ENCODE data around the gene SND1. TPM values are rescaled to one million over a fixed set of nuclear protein-coding genes. Genes with fewer than 3 reads are reported as not detected.
A peak's percentile ranks its signal among the peaks of the same experiment; 100 is the strongest.

SND1 gene
- polyA plus RNA-seq, 3 donors = 46.5 to 97.3 (median 79.8) TPM

- intact Hi-C loops (cut with micrococcal nuclease) = no loop called here
- Histone ChIP-seq H3K27ac (ENCODE audit: low read depth in 1 of 2, low read length in 2 of 2) (no peak overlapping the region), H3K4me3 (replicated peaks in 1 of 3; ENCODE audit: low read depth in 2 of 3, low read length in 3 of 3) (no peak overlapping the region), H3K27me3 (ENCODE audit: control insufficient read depth in 2 of 2, insufficient read depth in 2 of 2, low read length in 2 of 2) (no peaks in the 10 kb centered on the region), H3K36me3 (replicated peaks in 1 of 2; ENCODE audit: control insufficient read depth in 1 of 2, insufficient read depth in 2 of 2, low read length in 2 of 2) (no peaks in the 10 kb centered on the region), H3K9ac (ENCODE audit: insufficient read depth, low read length, poor library complexity, severe bottlenecking) (no peak overlapping the region), H3K79me2 (ENCODE audit: insufficient read depth, low read length) (no peaks in the 10 kb centered on the region), H3K9me3 (replicated peaks in 1 of 2; ENCODE audit: control insufficient read depth in 1 of 2, insufficient read depth in 1 of 2, low read length in 2 of 2) (no peaks in the 10 kb centered on the region), H3K4me2 (replicated peaks; ENCODE audit: extremely low read depth, low read length, poor library complexity, severe bottlenecking) (no peak overlapping the region), H4K20me1 (ENCODE audit: insufficient read depth, low read length) (no peaks in the 10 kb centered on the region), H3K4me1 (ENCODE audit: control insufficient read depth in 1 of 2, insufficient read depth in 2 of 2, low read length in 2 of 2) (peaks cover 38% of the 10 kb centered on the region in 2 donors), H2AFZ (ENCODE audit: insufficient read depth, low read depth, low read length, poor library complexity, severe bottlenecking) (no peak overlapping the region)
- H3K4me1 Mint-ChIP-seq = peaks cover 44% of the 10 kb centered on the region
- DNase-seq = no peak
- WGBS (ENCODE audit: insufficient coverage) = 96% methylated on average over 4 of the region's 6 CpGs
- TF ChIP-seq, protein P1, sequence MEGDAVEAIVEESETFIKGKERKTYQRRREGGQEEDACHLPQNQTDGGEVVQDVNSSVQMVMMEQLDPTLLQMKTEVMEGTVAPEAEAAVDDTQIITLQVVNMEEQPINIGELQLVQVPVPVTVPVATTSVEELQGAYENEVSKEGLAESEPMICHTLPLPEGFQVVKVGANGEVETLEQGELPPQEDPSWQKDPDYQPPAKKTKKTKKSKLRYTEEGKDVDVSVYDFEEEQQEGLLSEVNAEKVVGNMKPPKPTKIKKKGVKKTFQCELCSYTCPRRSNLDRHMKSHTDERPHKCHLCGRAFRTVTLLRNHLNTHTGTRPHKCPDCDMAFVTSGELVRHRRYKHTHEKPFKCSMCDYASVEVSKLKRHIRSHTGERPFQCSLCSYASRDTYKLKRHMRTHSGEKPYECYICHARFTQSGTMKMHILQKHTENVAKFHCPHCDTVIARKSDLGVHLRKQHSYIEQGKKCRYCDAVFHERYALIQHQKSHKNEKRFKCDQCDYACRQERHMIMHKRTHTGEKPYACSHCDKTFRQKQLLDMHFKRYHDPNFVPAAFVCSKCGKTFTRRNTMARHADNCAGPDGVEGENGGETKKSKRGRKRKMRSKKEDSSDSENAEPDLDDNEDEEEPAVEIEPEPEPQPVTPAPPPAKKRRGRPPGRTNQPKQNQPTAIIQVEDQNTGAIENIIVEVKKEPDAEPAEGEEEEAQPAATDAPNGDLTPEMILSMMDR (IDR thresholded peaks at IDR 0.05) = no peak
- no peaks in the 10 kb centered on the region for H3K36me3 Mint-ChIP-seq
- no peak overlapping the region for H3K27ac Mint-ChIP-seq
- no peak overlapping the region for H3K4me3 Mint-ChIP-seq
- H3K27me3 Mint-ChIP-seq (ENCODE audit: low read depth in 3 of 3) = peaks cover 1 to 2% (median 1%) of the 10 kb centered on the region in 3 donors
- peaks cover 0 to 3% (median 0%) of the 10 kb centered on the region in 7 donors for H3K9me3 Mint-ChIP-seq
These were observed 465.7 kb downstream of the SND1 start for GRCh38 chr7:128117691-128118090.

DNA sequence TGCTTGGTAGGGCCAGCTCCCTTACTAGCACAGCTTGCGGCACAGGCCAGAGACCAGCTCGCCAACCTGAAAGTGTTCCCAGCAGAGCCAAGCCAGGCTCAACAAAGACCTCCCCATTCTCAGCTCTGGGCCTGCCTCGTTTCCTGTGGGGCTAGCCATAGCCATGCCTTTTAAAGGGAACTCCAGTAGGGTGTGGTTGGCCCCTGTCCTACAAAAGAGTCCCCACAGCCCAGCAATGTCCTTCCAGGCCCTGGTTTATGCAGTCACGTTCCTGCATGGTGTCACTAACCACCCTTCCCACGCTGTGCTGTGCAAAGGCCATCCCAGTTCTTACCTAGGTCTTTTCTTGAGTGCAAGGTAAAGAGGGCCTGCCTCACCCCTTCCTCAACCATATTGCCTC lies 467.0 kb downstream of the SND1 start:
- Histone ChIP-seq H3K36me3 (replicated peaks in 1 of 2; ENCODE audit: control insufficient read depth in 1 of 2, insufficient read depth in 2 of 2, low read length in 2 of 2) (no peaks in the 10 kb centered on the region), H3K9ac (ENCODE audit: insufficient read depth, low read length, poor library complexity, severe bottlenecking) (no peak overlapping the region), H3K27me3 (ENCODE audit: control insufficient read depth in 2 of 2, insufficient read depth in 2 of 2, low read length in 2 of 2) (no peaks in the 10 kb centered on the region), H3K4me2 (replicated peaks; ENCODE audit: extremely low read depth, low read length, poor library complexity, severe bottlenecking) (no peak overlapping the region), H4K20me1 (ENCODE audit: insufficient read depth, low read length) (no peaks in the 10 kb centered on the region), H3K79me2 (ENCODE audit: insufficient read depth, low read length) (no peaks in the 10 kb centered on the region), H2AFZ (ENCODE audit: insufficient read depth, low read depth, low read length, poor library complexity, severe bottlenecking) (no peak overlapping the region), H3K27ac (ENCODE audit: low read depth in 1 of 2, low read length in 2 of 2) (no peak overlapping the region), H3K4me1 (ENCODE audit: control insufficient read depth in 1 of 2, insufficient read depth in 2 of 2, low read length in 2 of 2) (peaks cover 45 to 47% of the 10 kb centered on the region in 2 donors), H3K4me3 (replicated peaks in 1 of 3; ENCODE audit: low read depth in 2 of 3, low read length in 3 of 3) (no peak overlapping the region), H3K9me3 (replicated peaks in 1 of 2; ENCODE audit: control insufficient read depth in 1 of 2, insufficient read depth in 1 of 2, low read length in 2 of 2) (no peaks in the 10 kb centered on the region)
- intact Hi-C loops (cut with micrococcal nuclease) = no loop called here
- Mint-ChIP-seq H3K36me3 (no peaks in the 10 kb centered on the region), H3K4me3 (no peak overlapping the region), H3K4me1 (peaks cover 47% of the 10 kb centered on the region), H3K27me3 (ENCODE audit: low read depth in 3 of 3) (peaks cover 0 to 4% (median 1%) of the 10 kb centered on the region in 3 donors), H3K27ac (peak overlapping the region in 1 of 7 donors; percentile 30), H3K9me3 (peaks cover 0 to 3% (median 0%) of the 10 kb centered on the region in 7 donors)
- DNase-seq = no peak
- TF ChIP-seq, protein P1 (IDR thresholded peaks at IDR 0.05) = no peak
- 82% methylated on average over 2 of the region's 5 CpGs for WGBS (ENCODE audit: insufficient coverage)

Measured in CD14-positive monocyte (primary cell).